GM19193 (cell line): ENCODE results near the gene ATP13A1.

ENCODE experiments used
- POLR2A ChIP-seq: IDR thresholded peaks from 4 replicates; pipeline ENCODE4 v1.6.1; 2011; ENCODE audit not compliant: insufficient read depth, insufficient read length; ENCODE audit errors: extremely low read depth

ATP13A1 gene

DNA sequence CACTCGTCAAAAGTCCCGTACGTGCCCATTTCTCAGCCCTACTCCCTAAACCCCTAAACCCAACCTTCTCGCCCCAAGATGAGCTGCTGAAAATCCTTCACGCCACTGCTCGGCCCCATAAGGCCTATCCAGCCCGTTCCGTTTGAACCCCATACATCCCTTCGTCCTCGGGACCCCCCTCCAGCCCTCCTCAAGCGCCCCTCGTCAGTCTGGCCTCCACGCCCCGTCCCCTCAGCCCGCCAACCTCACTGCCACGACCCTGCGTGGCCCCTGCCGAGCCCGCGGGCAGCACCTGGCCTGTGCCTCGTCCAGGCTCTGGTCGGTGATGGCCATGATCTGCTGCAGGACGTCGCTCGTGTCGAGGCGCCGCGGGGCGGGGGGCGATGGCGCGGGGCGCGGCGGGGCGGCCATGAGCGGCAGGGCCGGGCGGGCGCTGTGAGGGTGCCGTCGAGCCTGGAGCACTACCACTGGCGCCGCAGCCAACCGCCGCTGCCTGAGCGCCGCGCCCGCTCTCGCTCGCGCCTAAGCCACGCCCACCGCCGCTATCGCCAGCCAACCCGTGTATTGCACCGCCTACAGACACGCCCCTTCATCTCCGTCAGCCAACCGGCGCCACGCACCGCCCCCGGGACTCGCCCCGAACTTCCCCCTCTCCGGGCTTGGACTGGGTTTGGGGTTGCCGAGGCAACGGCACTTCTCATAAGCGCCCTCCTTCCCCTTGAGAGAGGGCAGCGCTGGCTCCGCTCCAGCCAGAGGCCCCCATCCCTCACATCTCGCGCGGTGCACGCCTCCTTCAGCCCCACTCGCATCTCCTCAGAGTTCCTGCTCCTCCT, 45.0 kb downstream of the ATP13A1 start, which contains the start of gene PBX4:
PBX4 (minus strand) TSS at position 469 of the 833 bp plus-strand sequence; CDS start at position 411, 58 bp downstream.
- no peak for TF ChIP-seq POLR2A

DNA sequence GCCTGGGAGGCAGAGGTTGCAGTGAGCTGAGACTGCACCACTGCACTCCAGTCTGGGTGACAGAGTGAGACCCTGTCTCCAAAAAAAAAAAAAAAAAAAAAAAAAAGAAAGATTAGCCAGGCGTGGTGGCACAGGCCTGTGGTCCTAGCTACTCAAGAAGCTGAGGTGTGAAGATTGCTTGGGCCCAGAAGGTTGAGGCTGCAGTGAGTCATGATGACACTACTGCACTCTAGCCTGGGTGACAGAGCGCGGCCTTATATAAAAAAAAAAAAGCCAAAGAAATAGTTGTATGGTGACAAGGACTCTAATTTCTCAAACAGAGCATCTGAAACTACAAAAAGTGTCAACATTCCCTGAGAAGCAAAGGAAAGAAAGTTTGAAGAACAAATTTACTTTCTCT, 48.4 kb downstream of the ATP13A1 start:
- TF ChIP-seq POLR2A = no peak

DNA sequence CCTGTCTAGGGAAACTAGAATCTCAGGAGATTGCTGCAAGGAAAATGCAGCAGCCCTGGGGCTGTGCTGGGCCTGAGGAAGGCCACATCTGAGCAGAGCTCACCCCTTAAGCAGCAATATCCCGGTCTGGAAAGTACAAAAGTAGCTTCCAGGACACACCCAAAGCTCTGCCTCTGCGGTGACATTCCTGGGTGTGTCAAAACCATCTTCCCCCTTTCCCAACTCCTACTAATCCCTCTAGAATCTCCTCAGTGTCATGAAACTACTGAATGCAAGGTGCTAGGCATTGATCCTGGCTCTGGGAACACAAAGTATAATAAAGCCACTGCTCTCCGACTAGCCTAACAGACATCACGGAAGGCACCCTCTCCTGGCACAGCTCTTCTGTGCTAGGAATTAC, 50.0 kb downstream of the ATP13A1 start:
- no peak for TF ChIP-seq POLR2A

DNA sequence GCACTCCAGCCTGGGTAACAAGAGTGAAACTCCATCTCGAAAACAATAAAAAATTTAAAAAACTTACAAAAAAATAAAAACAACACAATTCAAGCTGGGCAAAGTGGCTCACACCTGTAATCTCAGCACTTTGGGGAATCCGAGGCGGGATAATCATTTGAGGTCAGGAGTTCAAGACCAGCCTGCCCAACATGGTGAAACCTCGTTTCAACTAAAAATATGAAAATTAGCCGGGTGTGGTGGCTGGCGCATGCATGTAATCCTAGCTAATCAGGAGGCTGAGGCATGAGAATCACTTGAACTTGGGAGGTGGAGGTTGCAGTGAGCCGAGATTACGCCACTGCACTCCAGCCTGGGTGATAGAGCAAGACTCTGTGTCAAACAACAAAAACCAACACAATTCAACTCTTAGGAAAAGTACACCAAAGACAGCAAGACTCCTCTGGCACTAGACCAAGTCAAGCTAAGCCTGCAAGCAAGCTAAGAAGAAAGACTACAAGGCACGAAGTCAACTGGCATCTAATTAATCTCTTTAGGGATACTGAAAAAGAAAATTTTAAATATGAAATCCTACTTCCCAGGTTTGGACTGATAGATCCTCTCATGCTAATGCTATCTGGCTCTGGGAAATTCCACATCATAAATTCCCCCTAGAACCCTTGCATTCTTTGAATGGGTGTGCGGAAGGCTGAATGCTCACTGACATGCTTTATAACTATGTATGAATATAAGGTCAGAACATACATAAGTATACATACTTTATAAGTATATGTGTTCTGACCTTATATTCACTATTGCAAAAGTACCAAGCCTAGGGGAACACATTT, 52.9 kb downstream of the ATP13A1 start:
- TF ChIP-seq POLR2A = no peak

DNA sequence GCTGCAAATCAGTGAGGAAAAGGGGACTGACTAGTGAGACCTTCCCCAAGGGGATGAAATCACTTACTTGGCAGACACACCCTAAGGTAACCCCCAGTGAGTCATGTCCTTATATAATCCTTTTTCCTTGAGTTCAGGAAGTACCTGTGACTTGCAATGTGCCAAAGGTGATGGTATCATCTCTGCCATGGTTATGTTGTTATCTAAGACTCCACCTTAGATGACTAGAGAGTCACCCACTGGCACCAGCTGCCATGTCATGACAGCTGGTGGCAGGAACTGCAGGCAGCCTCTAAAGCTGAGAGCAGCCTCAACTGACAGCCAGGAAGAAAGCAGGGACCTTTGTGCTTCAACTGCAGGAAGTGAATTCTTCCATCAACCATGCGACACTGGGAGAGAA, 57.5 kb downstream of the ATP13A1 start:
- no peak for TF ChIP-seq POLR2A

DNA sequence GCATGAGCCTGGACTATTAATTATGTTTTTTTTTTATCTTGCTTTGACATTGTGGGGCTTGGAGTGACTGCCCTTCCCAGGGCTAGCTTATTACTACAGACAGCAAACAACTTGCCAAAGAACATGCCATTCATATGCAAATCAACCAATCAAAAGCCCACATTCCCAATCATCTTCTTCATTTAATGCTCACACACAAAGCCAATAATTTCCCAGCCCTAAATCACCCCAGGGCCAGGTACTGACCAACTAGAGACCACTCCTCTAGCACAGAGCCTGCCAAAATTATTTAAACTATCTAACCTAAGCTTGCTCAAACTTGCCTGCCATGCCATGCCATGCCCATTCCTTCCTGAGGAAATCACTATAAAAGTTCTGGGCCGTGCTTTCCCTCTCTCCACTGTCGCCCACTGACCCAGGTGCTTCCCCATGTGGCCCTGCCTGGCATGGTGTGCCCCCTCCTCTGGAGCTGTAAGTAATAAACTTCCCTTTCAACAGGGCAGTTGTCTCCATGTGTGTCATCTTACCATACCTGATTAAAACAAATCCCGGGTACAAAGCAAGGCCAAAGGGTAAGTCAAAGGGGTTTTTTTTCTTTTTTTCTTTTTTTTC, 60.7 kb downstream of the ATP13A1 start:
- TF ChIP-seq POLR2A = no peak

DNA sequence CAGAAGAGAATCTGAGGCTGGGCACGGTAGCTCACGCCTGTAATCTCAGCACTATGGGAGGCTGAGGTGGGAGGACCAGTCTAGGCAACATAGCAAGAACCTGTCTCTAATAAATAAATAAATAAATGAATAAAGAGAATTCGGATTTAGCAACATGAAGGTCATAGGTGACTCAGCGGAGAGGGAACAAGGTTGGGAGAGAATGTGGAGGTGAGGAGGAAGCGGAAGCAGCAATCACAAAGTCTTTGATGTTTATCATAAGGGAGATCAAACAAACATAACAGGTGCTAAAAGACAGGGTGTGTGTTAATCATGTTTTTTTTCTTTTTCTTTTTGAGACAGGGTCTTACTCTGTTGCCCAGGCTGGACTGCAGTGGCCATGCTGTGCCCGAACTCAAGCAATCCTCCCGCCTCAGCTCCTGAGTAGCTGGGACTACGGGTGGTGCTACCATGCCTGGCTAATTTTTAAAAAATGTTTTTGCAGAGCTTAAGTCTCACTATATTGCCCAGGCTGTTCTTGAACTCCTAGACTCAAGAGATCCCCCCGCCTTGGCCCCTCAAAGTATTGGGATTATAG, 61.3 kb downstream of the ATP13A1 start:
- TF ChIP-seq POLR2A = no peak

DNA sequence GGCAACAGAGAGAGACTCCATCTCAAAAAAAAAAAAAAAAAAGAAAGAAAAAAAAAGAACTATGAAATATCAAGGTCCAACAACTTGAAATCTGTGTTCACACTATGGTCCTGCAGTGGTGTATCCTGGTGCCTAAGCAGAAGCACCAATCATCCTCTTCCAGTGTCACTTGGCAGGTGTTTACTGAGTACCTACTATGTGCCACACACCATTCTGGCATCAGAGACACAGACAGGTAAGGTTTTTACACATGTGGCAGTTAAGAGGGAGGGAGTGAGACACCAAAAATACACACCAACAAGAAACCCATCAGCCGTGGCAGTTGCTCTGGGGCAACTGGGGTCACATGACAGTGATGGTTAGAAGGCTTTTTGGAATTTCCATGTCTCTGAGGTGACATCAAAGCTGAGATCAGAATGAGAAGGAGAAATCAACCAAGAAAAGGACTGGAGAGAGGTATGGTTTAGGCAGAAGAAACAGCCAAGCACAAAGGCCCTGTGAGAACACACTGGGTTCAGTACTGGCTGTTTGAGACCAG, 62.6 kb downstream of the ATP13A1 start:
- no peak for TF ChIP-seq POLR2A

DNA sequence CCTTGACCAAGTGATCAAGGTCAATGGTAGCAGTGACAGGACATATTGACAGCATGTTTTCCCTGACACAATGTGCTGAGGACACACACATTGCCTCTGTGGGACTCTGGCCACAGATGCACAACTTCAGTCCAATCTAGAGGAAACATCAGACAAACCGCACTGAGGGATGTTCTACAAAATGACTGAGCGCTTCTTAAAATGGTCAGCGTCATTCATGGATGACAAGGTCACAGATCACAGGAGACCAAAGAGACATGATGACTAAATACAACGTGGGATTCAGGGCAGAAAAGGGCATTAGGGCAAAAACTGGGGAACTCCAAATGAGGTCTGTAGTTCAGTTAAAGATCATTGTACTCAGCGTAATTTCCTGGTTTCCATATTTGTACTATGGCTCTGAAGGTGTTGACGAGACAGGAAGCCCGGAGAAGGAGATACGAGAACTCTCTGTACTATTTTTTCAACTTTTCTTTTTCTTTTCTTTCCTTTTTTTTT, 65.6 kb downstream of the ATP13A1 start:
- TF ChIP-seq POLR2A = no peak
